ENCODE measurements around the gene ZFPL1. TPM values are rescaled to one million over a fixed set of nuclear protein-coding genes. Genes with fewer than 3 reads are reported as not detected.

ZFPL1 gene
- total RNA-seq, 1 donor from 2014 or later, result 18.4 TPM

DNA sequence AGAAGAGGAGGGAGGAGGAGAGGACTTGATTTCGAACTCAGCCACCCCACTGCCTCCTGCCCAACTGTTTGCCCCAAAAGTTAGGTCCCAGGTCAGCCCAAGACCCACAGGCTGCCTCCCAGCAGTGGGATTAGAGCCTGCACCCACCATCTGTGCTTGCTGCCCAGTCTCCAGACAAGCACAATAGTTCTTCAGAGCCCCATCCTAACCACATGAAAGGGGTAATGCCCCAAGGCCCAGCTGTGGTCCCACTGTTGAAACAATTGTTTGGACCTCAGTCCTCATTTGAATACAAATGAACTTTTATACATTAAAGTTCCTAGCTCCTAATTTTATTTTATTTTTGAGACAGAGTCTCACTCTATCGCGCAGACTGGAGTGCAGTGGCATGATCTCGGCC, 6.6 kb downstream of the ZFPL1 start:
- no peak for DNase-seq (ENCODE audit: low spot score)
- no peak for ATAC-seq

DNA sequence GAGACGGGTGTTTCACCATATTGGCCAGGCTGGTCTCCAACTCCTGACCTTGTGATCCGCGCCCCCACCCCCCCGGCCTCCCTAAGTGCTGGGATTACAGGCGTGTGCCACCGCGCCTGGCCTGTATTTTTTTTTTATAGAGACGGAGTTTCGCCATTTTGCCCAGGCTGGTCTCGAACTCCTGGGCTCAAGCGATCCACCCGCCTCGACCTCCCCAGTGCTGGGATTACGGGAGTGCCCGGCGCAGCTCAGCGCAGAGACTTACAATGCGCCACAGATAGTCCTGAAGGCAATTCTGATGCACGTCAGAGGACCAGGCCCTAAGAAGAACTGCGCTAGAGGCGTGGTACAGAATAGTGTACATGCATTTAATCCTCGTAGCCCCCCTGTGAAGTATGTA, 11.4 kb downstream of the ZFPL1 start:
- no peak for DNase-seq (ENCODE audit: low spot score)

DNA sequence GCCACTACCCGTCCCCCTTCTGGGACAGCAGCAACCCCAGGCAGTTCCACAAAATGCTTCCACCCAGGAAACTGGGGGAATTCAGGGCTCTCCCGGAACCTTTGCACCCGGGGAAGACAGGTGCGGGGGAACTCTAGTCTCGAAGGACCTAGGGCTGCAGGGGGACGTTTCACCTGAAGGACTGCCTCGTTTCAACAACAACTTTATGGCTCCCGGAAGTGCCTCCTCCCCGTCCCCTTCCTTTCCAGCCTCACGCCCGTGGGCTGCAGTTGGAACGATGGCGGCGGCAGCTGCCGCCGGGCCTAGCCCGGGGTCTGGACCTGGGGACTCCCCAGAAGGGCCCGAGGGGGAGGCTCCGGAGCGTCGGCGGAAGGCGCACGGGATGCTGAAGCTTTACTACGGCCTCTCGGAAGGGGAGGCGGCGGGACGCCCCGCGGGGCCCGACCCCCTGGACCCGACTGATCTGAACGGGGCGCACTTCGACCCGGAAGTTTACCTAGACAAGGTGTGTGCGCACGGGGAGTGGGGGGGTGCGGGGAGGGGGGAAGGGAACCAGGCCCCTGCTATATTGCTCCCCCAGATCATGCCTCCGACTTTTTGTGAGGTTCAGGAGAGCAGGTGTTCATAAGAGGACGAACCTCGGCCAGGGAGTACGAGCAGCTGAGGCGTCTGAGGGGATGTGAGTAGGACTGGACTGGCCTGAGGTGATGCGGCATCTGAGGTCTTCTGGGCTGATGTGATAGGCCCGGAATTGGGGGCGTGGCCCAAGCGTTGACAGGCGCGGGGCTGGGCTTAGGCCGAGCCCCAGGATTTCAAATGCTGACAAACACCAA, 12.2 kb downstream of the ZFPL1 start, which contains the start of gene VPS51:
TSS of gene VPS51 (plus strand) at position 241 of the 833 bp plus-strand sequence. CDS start at position 278, 37 bp downstream.
- DNase-seq (ENCODE audit: low spot score) (peak; percentile 92), ATAC-seq (peak; percentile 90)

More for the DNA sequence above, 11.4 kb downstream of the ZFPL1 start:
- no peak for ATAC-seq

DNA sequence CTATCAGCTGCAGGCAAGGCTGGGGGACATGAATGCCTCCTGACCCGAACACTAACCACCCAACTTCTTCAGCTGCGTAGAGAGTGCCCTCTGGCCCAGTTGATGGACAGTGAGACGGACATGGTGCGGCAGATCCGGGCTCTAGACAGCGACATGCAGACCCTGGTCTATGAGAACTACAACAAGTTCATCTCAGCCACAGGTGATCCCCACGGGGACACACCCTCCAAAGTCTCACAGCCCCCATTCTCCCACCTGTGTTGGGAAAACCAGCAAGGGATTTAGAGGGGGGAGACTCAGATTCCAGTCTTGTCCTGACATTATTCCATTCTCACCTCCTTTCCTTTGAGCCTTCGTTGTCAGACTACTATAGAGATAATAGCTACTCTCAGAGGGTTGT, 12.9 kb downstream of the ZFPL1 start:
- no peak for ATAC-seq
- no peak for DNase-seq (ENCODE audit: low spot score)

DNA sequence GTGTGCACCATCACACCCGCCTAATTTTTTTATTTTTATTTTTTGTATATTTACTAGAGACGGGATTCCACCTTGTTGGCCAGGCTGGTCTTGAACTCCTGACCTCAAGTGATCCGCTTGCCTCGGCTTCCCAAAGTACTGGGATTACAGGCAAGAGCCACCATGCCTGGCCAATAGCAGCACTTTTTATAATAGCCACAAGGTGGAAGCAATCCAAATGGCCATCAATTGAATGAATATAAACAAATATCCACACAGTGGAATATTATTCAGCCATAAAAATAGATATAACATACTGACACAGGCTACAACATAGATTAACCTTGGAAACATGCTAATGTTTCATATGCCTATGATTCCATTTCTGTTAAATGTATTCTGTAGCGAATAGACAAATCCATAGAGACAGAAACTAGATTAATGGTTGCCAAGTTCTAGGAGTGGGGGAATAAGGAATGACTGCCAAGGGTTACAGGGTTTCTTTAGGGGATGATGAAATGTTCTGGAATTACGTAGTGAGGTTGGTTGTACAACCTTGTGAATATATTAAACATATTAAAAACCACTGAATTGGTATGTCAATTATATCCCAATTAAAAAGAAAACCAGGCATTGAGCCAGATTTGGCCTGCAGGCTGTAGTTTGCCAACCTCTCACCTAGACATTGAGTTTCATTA, 16.8 kb downstream of the ZFPL1 start:
- ATAC-seq (no peak), DNase-seq (ENCODE audit: low spot score) (no peak)

DNA sequence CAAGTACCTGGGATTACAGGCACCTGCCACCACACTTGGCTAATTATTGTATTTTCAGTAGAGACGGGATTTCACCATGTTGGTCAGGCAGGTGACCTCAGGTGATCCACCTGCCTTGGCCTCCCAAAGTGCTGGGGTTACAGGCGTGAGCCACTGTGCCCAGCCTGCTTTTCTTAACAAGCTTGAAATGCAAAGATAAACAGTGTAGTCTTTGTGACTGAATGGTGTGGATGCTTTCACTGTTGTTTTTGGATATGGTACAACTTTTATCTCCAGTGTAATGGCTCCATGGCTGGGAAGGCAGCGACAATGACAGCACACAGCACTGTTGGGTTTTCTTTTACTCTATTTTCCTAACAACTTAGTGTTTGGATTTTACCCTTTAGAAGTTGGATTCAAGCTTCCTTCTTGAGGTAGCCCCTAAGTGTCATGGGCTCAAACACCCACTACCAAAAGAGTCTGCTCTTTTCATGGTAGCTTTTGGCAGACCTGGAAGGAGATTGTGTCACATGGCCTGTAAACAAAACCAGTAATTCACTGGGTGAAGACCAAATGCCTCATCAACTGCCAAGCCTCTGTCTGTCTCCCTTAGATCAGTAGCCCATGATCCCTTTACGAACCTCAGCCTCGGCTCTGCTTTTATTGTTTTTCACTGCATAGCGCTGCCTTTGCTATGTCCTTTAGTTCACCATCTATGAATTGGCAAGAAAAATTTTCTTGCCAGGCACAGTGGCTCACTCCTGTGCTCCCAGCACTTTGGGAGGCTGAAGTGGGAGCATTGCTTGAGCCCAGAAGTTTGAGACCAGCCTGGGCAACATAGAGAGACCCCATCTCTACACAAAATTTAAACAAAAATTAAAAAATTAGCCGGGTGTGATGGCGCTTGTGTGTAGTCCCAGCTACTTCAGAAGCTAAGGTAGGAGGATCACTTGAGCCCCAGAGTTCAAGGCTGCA, 18.4 kb downstream of the ZFPL1 start:
- peak; percentile 84 for ATAC-seq
- DNase-seq (ENCODE audit: low spot score), result peak; percentile 80

DNA sequence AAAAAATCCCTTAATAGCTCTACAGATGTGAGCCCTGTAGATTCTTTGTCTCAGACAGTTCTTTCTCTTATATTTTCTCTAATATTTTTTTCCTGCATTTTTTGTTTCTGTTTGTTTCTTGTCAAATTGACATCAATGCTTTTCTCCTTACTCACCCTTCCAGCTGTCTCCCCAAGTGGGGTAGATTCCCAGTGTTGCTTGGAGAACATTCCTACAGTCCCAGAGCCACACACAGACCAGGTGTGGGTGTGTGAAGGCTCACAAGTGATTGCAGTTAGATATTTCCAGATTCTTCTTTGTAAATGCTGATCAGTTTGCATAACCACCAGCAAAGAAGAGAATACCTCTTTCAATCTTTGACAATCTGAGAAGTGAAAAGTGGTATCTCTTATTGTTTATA, 19.5 kb downstream of the ZFPL1 start:
- ATAC-seq (no peak), DNase-seq (ENCODE audit: low spot score) (no peak)

DNA sequence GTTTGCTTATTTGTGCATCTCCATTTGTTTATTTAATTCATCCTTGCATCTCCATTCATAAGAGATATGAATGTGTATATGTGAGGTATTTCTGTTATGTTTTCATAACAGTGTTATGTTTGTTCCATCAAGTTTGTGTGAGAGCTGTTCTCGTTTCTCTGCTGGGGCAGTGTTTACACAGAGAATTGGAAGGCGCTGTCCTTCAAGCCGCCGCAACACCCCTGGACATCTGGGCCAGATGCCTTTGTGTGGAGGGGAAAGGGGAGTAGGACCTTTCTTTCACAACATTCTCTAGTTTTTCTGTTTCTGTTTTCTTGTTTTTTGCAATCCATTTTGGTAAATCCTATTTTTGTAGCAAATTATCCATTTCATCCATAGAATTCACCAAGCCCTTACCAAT, 20.6 kb downstream of the ZFPL1 start:
- DNase-seq (ENCODE audit: low spot score) (no peak), ATAC-seq (no peak)

DNA sequence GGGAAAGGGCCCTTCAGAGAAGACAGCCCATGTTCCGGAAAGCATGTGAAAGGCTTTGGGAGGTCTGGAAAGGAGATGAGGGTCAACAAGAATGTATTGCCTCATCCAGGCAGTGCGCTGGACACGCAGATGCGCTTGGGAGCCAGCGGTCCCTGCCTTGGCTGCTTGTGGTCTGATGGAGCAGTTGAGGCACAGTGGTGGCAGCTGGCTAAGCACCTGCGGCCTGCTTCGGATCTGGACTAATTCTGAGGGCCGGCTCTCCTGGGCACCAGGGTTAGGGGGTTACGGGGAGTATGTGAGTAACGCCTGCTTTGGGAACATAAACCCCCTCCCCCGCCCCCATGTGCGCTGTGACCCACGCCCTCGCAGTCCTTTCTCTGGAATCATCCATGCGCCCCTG, 23.1 kb downstream of the ZFPL1 start:
- DNase-seq (ENCODE audit: low spot score), result no peak
- no peak for ATAC-seq

DNA sequence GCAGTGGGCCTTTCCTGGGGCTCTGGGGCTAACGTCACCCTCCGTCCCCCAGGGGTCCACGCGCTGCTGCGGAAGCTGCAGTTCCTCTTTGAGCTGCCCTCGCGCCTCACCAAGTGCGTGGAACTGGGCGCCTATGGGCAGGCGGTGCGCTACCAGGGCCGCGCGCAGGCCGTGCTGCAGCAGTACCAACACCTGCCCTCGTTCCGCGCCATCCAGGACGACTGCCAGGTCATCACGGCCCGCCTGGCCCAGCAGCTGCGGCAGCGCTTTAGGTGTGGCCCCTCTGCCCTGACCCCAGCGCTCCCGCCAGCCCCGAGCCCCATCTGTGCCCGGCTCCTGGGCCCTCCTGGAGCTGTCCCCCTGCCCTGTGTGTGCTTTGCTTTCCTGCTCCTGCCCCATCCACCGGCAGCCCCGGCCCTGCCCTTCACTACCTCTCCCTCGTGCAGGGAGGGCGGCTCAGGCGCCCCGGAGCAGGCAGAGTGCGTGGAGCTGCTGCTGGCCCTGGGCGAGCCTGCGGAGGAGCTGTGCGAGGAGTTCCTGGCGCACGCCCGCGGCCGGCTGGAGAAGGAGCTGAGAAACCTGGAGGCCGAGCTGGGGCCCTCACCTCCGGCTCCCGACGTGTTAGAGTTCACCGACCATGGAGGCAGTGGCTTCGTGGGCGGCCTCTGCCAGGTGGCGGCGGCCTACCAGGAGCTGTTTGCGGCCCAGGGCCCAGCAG, 23.9 kb downstream of the ZFPL1 start:
- no peak for DNase-seq (ENCODE audit: low spot score)
- no peak for ATAC-seq

DNA sequence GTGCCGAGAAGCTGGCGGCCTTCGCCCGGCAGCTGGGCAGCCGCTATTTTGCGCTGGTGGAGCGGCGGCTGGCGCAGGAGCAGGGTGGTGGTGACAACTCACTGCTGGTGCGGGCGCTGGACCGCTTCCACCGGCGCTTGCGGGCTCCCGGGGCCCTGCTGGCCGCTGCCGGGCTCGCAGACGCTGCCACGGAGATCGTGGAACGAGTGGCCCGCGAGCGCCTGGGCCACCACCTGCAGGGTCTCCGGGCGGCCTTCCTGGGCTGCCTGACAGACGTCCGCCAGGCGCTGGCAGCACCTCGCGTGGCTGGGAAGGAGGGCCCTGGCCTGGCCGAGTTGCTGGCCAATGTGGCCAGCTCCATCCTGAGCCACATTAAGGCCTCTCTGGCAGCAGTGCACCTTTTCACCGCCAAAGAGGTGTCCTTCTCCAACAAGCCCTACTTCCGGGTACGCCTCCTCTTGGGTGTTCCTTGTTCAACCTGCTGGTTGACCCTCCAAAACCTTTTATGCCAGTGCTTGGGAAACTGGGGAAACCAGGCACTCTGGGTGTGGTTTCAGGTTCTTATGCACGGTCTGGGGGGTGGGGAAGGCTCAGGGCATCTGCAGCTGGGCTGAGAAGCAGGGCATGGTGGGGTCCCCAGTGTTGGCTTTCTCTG, 24.6 kb downstream of the ZFPL1 start:
- ATAC-seq, result no peak
- no peak for DNase-seq (ENCODE audit: low spot score)

DNA sequence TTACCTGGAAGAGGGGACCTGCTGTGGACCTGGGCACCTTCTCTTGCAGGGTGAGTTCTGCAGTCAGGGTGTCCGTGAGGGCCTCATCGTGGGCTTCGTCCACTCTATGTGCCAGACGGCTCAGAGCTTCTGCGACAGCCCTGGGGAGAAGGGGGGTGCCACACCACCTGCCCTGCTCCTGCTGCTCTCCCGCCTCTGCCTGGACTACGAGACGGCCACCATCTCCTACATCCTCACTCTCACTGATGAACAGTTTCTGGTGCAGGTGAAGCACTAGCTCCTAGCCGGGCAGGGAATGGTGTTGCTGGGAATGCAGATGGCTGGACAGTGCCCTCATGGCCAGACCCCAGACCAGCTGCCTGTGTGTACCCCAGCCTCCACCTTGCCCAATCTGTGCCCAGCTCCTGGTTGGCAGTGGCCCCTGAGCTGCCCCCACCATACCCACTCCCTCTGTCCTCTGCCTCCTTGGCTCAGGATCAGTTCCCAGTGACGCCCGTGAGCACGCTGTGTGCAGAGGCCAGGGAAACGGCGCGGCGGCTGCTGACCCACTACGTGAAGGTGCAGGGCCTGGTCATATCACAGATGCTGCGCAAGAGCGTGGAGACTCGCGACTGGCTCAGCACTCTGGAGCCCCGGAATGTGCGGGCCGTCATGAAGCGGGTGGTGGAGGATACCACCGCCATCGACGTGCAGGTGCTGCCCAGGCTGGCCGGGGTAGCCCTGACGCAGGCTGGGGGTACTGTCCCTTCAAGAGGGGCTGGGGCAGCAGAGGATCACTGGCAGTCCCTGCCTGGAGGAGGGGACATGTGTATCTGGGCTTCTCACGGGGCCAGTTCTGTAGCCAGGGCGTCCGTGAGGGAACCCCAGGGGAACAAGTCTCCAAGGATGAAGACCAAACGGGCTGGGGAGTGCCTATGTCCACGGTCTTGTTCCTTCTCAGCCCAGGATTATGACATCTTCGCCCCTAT, 25.5 kb downstream of the ZFPL1 start:
- DNase-seq (ENCODE audit: low spot score) (no peak), ATAC-seq (no peak)

DNA sequence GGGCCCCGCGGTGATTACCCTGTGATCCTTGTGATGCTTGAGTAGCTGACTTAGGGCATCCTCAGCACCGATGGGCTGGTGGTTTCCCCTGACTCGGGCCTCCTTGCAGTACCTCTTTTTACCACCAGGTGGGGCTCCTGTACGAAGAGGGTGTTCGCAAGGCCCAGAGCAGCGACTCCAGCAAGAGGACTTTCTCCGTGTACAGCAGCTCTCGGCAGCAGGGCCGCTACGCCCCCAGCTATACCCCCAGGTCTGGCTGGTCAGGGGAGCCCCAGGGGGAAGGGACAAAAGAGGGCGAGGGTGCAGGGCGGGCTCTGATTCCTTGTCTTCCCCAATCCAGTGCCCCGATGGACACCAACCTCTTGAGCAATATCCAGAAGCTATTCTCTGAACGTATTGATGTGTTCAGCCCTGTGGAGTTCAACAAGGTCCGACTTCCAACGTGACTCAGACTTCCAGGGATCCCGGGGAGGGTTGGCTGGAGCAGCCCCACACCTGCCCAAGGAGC, 26.4 kb downstream of the ZFPL1 start:
- ATAC-seq (peak; percentile 60), DNase-seq (ENCODE audit: low spot score) (peak; percentile 88)

DNA sequence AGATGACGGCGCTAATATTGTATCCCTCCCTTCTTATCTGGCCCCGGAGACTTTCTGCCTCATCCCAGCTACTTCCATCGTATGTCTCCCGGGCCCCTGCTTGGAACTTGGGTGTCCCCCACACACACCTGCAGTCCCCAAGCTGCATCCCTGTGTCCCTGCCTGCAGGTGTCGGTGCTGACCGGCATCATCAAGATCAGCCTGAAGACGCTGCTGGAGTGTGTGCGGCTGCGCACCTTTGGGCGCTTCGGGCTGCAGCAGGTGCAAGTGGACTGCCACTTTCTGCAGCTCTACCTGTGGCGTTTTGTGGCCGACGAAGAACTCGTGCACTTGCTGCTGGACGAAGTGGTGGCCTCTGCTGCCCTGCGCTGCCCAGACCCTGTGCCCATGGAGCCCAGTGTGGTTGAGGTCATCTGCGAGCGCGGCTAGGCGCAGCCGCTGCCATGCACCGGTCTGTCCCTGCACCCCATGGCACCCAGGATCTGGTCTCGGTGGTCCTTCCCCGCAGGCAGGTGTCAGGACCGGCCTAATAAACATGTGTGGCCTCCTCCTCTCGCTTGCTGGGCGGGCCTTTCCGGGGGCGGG, 27.2 kb downstream of the ZFPL1 start:
- ATAC-seq, result no peak
- DNase-seq (ENCODE audit: low spot score), result no peak

DNA sequence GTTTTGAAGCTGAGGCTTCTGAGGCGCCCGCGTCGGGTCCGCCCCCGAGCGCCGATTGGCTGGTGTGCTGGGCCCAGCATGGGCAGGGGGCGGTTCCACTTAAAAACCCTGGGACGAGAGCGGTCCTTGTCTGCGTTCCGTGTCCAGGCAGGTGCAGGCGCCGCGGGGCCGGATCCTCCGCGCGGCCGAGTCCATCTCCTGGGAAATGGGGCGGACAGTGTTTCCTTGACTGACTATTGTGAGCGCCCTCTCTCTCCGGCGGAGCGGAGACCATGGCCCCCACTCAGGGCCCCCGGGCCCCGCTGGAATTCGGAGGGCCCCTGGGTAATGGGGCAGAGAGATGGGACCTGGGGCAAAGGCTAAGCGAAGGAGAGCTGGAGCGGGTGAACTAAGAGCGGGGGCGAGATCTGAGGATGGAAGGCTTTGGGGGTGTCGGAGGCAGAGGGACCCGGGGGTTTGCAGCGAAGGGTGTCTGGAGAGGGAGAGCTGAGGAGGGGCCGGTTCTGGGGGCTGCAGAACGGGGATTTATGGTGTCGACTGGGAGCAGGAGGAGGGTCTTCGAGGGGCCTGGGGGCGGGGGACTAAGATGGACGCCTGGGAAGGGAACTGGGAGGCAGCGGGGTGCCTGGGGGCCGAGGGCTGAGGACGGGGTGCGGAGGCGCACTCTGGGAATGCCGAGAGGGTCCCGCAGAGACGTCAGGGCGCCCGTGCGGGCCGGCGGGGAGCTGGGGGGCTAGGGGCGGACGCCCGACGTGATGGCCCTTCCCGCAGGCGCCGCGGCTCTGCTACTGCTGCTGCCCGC, 27.9 kb downstream of the ZFPL1 start, which contains the start of gene TM7SF2:
TSS of gene TM7SF2 (plus strand) at position 129 of the 802 bp plus-strand sequence. CDS start at position 273, 144 bp downstream.
- DNase-seq (ENCODE audit: low spot score) (peak; percentile 97), ATAC-seq (peak; percentile 78)

DNA sequence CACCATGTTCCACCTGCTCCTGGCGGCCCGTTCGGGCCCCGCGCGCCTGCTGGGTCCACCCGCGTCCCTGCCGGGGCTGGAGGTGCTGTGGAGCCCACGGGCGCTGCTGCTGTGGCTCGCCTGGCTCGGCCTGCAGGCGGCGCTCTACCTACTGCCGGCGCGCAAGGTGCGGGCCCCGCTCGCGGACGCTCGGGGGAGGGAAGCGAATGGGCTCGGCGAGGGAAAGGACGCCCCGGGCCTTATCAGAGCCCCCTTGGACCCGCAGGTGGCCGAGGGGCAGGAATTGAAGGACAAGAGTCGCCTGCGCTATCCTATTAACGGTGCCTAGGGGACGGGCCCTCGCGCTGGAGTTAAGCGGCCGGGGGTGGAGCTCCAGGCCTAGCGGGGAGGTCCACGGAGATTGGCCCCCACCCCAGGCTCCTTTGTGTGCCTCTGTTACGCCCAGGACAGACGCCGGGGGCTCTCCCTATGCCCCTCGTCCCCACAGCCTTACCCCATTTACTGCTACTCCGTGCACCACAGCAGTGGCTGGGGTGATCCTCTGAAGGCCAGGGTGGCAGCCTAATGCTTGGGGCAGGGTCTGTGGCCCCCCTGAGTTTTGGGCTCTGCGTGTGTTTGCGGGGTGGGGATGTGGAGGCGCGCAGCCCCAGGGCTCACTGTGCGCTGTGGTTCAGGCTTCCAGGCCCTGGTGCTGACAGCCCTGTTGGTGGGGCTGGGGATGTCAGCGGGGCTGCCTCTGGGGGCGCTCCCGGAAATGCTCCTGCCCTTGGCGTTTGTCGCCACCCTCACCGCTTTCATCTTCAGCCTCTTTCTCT, 28.7 kb downstream of the ZFPL1 start:
- ATAC-seq, result peak; percentile 58
- DNase-seq (ENCODE audit: low spot score), result peak; percentile 75
